GM23338 (cell line): ENCODE measurements around the gene KIAA1217. TPM values are rescaled to one million over a fixed set of nuclear protein-coding genes. Genes with fewer than 3 reads are reported as not detected.

Source experiments
- ATAC-seq: fragments of 200-7000 bp; cut with Tn5 transposase; 3 replicates; pipeline ENCODE4 v1.9.1; 2020
- DNase-seq: peaks from one replicate; pipeline ENCODE4 v3.0.0-alpha.2; 2015; ENCODE audit warnings: low spot score
- H2AFZ ChIP-seq: fragments of 200-600 bp; sonication (generic); 2 replicates; pipeline ENCODE4 v1.8.0; 2016; ENCODE audit warnings: antibody characterized with exemption, mild to moderate bottlenecking, moderate library complexity
- H3F3A ChIP-seq: fragments of 200-600 bp; sonication (generic); replicated peaks from 2 replicates; pipeline ENCODE4 v1.8.0; 2017; ENCODE audit warnings: antibody characterized with exemption, mixed run types, low read depth
- H3K27ac ChIP-seq: fragments of 200-600 bp; sonication (generic); 2 replicates; pipeline ENCODE4 v1.6.1; 2016; ENCODE audit warnings: low read depth
- H3K27me3 ChIP-seq: fragments of 200-600 bp; sonication (generic); 2 replicates; pipeline ENCODE4 v1.8.0; 2016; ENCODE audit warnings: mild to moderate bottlenecking, mixed run types, moderate library complexity; ENCODE audit not compliant: insufficient read depth
- H3K36me3 ChIP-seq: fragments of 200-600 bp; sonication (generic); 2 replicates; pipeline ENCODE4 v1.8.0; 2016; ENCODE audit warnings: mild to moderate bottlenecking; ENCODE audit not compliant: insufficient read depth
- H3K4me1 ChIP-seq: fragments of 200-600 bp; sonication (generic); 2 replicates; pipeline ENCODE4 v1.8.0; 2016; ENCODE audit warnings: mild to moderate bottlenecking, moderate library complexity; ENCODE audit not compliant: insufficient read depth
- H3K4me2 ChIP-seq: fragments of 200-600 bp; sonication (generic); 2 replicates; pipeline ENCODE4 v1.7.1; 2017; ENCODE audit warnings: mixed run types
- H3K4me3 ChIP-seq: fragments of 200-600 bp; sonication (generic); 2 replicates; pipeline ENCODE4 v1.6.1; 2016; ENCODE audit warnings: mixed run types
- H3K79me2 ChIP-seq: fragments of 200-600 bp; sonication (generic); replicated peaks from 2 replicates; pipeline ENCODE4 v1.8.0; 2017; ENCODE audit warnings: mild to moderate bottlenecking; ENCODE audit not compliant: insufficient read depth
- H3K9me2 ChIP-seq: fragments of 200-600 bp; sonication (generic); 2 replicates; pipeline ENCODE4 v1.8.0; 2017; ENCODE audit not compliant: insufficient read depth
- H4K20me1 ChIP-seq: fragments of 200-600 bp; sonication (generic); replicated peaks from 2 replicates; pipeline ENCODE4 v1.8.0; 2017; ENCODE audit warnings: mild to moderate bottlenecking; ENCODE audit not compliant: insufficient read depth
- H3K27ac Mint-ChIP-seq: 2 replicates; pipeline ENCODE4 v1.8.0; 2020; ENCODE audit warnings: inconsistent platforms, mild to moderate bottlenecking, moderate library complexity, mixed read lengths
- H3K27me3 Mint-ChIP-seq: 3 replicates; pipeline ENCODE4 v1.8.0; 2022; ENCODE audit warnings: low read depth, mild to moderate bottlenecking, moderate library complexity, mixed read lengths, inconsistent platforms; ENCODE audit not compliant: insufficient read depth, poor library complexity
- H3K36me3 Mint-ChIP-seq: 3 replicates; pipeline ENCODE4 v1.8.0; 2021; ENCODE audit warnings: low read depth, mild to moderate bottlenecking, inconsistent platforms, moderate library complexity, mixed read lengths
- H3K4me1 Mint-ChIP-seq: 3 replicates; pipeline ENCODE4 v1.8.0; 2020; ENCODE audit warnings: mild to moderate bottlenecking, inconsistent platforms, mixed read lengths
- H3K4me3 Mint-ChIP-seq: 3 replicates; pipeline ENCODE4 v1.8.0; 2021; ENCODE audit warnings: moderate library complexity, mild to moderate bottlenecking, inconsistent platforms, mixed read lengths
- H3K9me3 Mint-ChIP-seq: 3 replicates; pipeline ENCODE4 v1.8.0; 2020; ENCODE audit warnings: moderate library complexity, mild to moderate bottlenecking, inconsistent platforms, mixed read lengths
- CREB1 ChIP-seq: fragments of 250-450 bp; sonication (Bioruptor Pico); IDR thresholded peaks from 2 replicates; pipeline ENCODE4 v1.5.0; 2020; ENCODE audit warnings: low read depth, mild to moderate bottlenecking, moderate library complexity
- CTCF ChIP-seq, 2 experiments: fragments of 200-600 bp in 1 of 2; sonication (generic) in 1 of 2; conservative IDR thresholded peaks; 2 replicates each; pipeline versions ENCODE4 v1.5.1 to v1.6.1; 2016 to 2017; ENCODE audit warnings: antibody characterized with exemption in 2 of 2, low read depth in 2 of 2, mild to moderate bottlenecking in 2 of 2, moderate library complexity in 1 of 2
- ETS1 ChIP-seq: IDR thresholded peaks from 2 replicates; pipeline ENCODE4 v1.6.1; 2016; ENCODE audit warnings: antibody characterized with exemption
- EZH2 ChIP-seq: fragments of 200-600 bp; sonication (generic); IDR thresholded peaks from one replicate; pipeline ENCODE4 v1.8.0; 2017; ENCODE audit warnings: antibody characterized with exemption, mild to moderate bottlenecking, low read depth; ENCODE audit not compliant: unreplicated experiment
- EZH2phosphoT487 ChIP-seq: fragments of 200-600 bp; sonication (generic); IDR thresholded peaks from one replicate; pipeline ENCODE4 v1.8.1; 2018; ENCODE audit warnings: antibody characterized with exemption; ENCODE audit not compliant: unreplicated experiment
- JUNB ChIP-seq: IDR thresholded peaks from one replicate; pipeline ENCODE4 v1.6.1; 2016; ENCODE audit warnings: antibody characterized with exemption; ENCODE audit not compliant: unreplicated experiment
- NANOG ChIP-seq: IDR thresholded peaks from 2 replicates; pipeline ENCODE4 v1.6.1; 2016; ENCODE audit warnings: antibody characterized with exemption, borderline replicate concordance
- POLR2AphosphoS5 ChIP-seq: IDR thresholded peaks from 2 replicates; pipeline ENCODE4 v1.6.1; 2016; ENCODE audit warnings: antibody characterized with exemption, low read depth
- STAT1 ChIP-seq: IDR thresholded peaks from one replicate; pipeline ENCODE4 v1.6.1; 2016; ENCODE audit warnings: antibody characterized with exemption; ENCODE audit not compliant: unreplicated experiment
- ZNF114 ChIP-seq: fragments of 250-450 bp; sonication (Bioruptor Pico); IDR thresholded peaks from 2 replicates; pipeline ENCODE4 v1.5.0; 2020; ENCODE audit warnings: mild to moderate bottlenecking, moderate library complexity
- ZNF331 ChIP-seq: fragments of 250-450 bp; sonication (Bioruptor Pico); IDR thresholded peaks from 2 replicates; pipeline ENCODE4 v1.5.0; 2020; ENCODE audit warnings: low read depth, mild to moderate bottlenecking, moderate library complexity
- polyA plus RNA-seq: library from polyadenylated mRNA; unstranded; fragments of >200 nt; fragmentation: Nextera tagmentation; extraction: Ambion mirVana; gene quantifications from 2 replicates; pipeline ENCODE4 v1.2.1, GENCODE V29; 2016
- total RNA-seq: library from RNA; depleted of rRNA; stranded (reverse); fragments of >200 nt; shearing (Covaris generic); gene quantifications from 2 replicates; pipeline ENCODE4 v1.2.3, GENCODE V29; 2014
- TF ChIP-seq, protein P1 (sequence below): fragments of 250-450 bp; sonication (Bioruptor Pico); IDR thresholded peaks from 2 replicates; pipeline ENCODE4 v1.5.0; 2020; ENCODE audit warnings: mild to moderate bottlenecking, moderate library complexity
- TF ChIP-seq, protein P2 (sequence below): IDR thresholded peaks from one replicate; pipeline ENCODE4 v1.6.1; 2018; ENCODE audit warnings: antibody characterized with exemption; ENCODE audit not compliant: unreplicated experiment

KIAA1217 gene
- total and polyA plus RNA-seq, 2 experiments from 2014 or later, result 6.4 to 9.1 TPM

GRCh38 chr10:24425151-24425550 is 216.2 kb downstream of the KIAA1217 start:
- Histone ChIP-seq H3K4me1 (peaks cover 5% of the 10 kb centered on the region; the same call in 1 of the 2 replicates), H3F3A (no peaks in the 10 kb centered on the region), H3K79me2 (no peaks in the 10 kb centered on the region), H3K4me3 (no peak overlapping the region), H3K36me3 (no peaks in the 10 kb centered on the region), H3K27me3 (no peaks in the 10 kb centered on the region), H3K9me2 (no peaks in the 10 kb centered on the region), H2AFZ (no peak overlapping the region), H4K20me1 (no peaks in the 10 kb centered on the region), H3K4me2 (no peak overlapping the region), H3K27ac (no peak overlapping the region)
- no peak overlapping the region for H3K4me3 Mint-ChIP-seq
- ATAC-seq, result no peak
- no peak overlapping the region for H3K27ac Mint-ChIP-seq
- 0 out of 3 replicates have a peak, but pooled peaks cover 4% of the 10 kb centered on the region for H3K4me1 Mint-ChIP-seq
- no peaks in the 10 kb centered on the region for H3K27me3 Mint-ChIP-seq
- no peak for TF ChIP-seq NANOG
- no peak for TF ChIP-seq ZNF331 (CRISPR knock-in tag)
- no peak for TF ChIP-seq ZNF114
- no peak for TF ChIP-seq JUNB
- TF ChIP-seq EZH2phosphoT487, result no peak
- TF ChIP-seq, protein P1, sequence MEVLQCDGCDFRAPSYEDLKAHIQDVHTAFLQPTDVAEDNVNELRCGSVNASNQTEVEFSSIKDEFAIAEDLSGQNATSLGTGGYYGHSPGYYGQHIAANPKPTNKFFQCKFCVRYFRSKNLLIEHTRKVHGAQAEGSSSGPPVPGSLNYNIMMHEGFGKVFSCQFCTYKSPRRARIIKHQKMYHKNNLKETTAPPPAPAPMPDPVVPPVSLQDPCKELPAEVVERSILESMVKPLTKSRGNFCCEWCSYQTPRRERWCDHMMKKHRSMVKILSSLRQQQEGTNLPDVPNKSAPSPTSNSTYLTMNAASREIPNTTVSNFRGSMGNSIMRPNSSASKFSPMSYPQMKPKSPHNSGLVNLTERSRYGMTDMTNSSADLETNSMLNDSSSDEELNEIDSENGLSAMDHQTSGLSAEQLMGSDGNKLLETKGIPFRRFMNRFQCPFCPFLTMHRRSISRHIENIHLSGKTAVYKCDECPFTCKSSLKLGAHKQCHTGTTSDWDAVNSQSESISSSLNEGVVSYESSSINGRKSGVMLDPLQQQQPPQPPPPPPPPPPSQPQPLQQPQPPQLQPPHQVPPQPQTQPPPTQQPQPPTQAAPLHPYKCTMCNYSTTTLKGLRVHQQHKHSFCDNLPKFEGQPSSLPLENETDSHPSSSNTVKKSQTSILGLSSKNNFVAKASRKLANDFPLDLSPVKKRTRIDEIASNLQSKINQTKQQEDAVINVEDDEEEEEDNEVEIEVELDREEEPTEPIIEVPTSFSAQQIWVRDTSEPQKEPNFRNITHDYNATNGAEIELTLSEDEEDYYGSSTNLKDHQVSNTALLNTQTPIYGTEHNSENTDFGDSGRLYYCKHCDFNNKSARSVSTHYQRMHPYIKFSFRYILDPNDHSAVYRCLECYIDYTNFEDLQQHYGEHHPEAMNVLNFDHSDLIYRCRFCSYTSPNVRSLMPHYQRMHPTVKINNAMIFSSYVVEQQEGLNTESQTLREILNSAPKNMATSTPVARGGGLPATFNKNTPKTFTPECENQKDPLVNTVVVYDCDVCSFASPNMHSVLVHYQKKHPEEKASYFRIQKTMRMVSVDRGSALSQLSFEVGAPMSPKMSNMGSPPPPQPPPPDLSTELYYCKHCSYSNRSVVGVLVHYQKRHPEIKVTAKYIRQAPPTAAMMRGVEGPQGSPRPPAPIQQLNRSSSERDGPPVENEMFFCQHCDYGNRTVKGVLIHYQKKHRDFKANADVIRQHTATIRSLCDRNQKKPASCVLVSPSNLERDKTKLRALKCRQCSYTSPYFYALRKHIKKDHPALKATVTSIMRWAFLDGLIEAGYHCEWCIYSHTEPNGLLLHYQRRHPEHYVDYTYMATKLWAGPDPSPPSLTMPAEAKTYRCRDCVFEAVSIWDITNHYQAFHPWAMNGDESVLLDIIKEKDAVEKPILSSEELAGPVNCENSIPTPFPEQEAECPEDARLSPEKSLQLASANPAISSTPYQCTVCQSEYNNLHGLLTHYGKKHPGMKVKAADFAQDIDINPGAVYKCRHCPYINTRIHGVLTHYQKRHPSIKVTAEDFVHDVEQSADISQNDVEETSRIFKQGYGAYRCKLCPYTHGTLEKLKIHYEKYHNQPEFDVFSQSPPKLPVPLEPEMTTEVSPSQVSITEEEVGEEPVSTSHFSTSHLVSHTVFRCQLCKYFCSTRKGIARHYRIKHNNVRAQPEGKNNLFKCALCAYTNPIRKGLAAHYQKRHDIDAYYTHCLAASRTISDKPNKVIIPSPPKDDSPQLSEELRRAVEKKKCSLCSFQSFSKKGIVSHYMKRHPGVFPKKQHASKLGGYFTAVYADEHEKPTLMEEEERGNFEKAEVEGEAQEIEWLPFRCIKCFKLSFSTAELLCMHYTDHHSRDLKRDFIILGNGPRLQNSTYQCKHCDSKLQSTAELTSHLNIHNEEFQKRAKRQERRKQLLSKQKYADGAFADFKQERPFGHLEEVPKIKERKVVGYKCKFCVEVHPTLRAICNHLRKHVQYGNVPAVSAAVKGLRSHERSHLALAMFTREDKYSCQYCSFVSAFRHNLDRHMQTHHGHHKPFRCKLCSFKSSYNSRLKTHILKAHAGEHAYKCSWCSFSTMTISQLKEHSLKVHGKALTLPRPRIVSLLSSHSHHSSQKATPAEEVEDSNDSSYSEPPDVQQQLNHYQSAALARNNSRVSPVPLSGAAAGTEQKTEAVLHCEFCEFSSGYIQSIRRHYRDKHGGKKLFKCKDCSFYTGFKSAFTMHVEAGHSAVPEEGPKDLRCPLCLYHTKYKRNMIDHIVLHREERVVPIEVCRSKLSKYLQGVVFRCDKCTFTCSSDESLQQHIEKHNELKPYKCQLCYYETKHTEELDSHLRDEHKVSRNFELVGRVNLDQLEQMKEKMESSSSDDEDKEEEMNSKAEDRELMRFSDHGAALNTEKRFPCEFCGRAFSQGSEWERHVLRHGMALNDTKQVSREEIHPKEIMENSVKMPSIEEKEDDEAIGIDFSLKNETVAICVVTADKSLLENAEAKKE, result no peak
- no peak for TF ChIP-seq CREB1 (CRISPR knock-in tag)
- TF ChIP-seq CTCF (conservative IDR thresholded peaks at IDR 0.05; ENCODE audit: low read depth in 2 of 2), result no peak
- no peak for TF ChIP-seq STAT1
- TF ChIP-seq, protein P2, sequence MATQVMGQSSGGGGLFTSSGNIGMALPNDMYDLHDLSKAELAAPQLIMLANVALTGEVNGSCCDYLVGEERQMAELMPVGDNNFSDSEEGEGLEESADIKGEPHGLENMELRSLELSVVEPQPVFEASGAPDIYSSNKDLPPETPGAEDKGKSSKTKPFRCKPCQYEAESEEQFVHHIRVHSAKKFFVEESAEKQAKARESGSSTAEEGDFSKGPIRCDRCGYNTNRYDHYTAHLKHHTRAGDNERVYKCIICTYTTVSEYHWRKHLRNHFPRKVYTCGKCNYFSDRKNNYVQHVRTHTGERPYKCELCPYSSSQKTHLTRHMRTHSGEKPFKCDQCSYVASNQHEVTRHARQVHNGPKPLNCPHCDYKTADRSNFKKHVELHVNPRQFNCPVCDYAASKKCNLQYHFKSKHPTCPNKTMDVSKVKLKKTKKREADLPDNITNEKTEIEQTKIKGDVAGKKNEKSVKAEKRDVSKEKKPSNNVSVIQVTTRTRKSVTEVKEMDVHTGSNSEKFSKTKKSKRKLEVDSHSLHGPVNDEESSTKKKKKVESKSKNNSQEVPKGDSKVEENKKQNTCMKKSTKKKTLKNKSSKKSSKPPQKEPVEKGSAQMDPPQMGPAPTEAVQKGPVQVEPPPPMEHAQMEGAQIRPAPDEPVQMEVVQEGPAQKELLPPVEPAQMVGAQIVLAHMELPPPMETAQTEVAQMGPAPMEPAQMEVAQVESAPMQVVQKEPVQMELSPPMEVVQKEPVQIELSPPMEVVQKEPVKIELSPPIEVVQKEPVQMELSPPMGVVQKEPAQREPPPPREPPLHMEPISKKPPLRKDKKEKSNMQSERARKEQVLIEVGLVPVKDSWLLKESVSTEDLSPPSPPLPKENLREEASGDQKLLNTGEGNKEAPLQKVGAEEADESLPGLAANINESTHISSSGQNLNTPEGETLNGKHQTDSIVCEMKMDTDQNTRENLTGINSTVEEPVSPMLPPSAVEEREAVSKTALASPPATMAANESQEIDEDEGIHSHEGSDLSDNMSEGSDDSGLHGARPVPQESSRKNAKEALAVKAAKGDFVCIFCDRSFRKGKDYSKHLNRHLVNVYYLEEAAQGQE, result no peak
- TF ChIP-seq POLR2AphosphoS5, result no peak
- TF ChIP-seq EZH2, result no peak
- no peak for TF ChIP-seq ETS1
- H3K36me3 Mint-ChIP-seq, result no peaks in the 10 kb centered on the region
- no peaks in the 10 kb centered on the region for H3K9me3 Mint-ChIP-seq
- DNase-seq, result no peak
